ENCODE measurements around the gene IGFLR1.

DNA sequence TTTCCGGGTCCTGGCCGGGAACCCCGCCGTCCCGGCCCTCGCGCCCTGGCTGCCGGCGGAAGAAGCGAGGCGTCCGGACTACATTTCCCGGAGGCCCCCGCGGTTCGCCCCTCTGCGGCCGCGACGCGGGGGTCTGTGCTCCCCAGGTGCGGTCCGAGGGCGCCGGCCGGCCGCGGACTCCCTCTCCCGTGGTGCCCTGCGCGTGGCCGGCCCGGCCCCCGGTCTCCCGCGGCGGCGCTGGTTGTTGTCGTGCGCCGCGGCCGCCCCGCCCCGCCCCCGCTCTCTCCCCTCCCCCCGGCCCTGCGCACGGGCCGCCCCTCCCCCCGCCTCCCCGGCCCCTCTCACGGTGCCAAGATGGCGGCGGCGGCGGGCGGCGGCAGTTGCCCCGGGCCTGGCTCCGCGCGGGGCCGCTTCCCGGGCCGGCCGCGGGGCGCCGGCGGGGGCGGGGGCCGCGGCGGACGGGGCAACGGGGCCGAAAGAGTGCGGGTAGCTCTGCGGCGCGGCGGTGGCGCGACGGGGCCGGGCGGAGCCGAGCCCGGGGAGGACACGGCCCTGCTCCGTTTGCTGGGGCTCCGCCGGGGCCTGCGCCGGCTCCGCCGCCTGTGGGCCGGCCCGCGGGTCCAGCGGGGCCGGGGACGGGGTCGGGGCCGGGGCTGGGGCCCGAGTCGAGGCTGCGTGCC is 24.4 kb downstream of the IGFLR1 start, which contains the start of gene KMT2B:
- TF ChIP-seq, protein P1, sequence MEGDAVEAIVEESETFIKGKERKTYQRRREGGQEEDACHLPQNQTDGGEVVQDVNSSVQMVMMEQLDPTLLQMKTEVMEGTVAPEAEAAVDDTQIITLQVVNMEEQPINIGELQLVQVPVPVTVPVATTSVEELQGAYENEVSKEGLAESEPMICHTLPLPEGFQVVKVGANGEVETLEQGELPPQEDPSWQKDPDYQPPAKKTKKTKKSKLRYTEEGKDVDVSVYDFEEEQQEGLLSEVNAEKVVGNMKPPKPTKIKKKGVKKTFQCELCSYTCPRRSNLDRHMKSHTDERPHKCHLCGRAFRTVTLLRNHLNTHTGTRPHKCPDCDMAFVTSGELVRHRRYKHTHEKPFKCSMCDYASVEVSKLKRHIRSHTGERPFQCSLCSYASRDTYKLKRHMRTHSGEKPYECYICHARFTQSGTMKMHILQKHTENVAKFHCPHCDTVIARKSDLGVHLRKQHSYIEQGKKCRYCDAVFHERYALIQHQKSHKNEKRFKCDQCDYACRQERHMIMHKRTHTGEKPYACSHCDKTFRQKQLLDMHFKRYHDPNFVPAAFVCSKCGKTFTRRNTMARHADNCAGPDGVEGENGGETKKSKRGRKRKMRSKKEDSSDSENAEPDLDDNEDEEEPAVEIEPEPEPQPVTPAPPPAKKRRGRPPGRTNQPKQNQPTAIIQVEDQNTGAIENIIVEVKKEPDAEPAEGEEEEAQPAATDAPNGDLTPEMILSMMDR (IDR thresholded peaks at IDR 0.05; ENCODE audit: extremely low read depth in 1 of 2, insufficient read depth in 1 of 2, low read depth in 1 of 2, low read length in 2 of 2) = no peak
- TF ChIP-seq JUN (IDR thresholded peaks at IDR 0.05; ENCODE audit: borderline replicate concordance, insufficient read depth, insufficient read length, low read depth) = no peak
- no peak for TF ChIP-seq POLR2A (IDR thresholded peaks at IDR 0.05; ENCODE audit: low read depth, low read length)
- TF ChIP-seq EZH2 (IDR thresholded peaks at IDR 0.05; ENCODE audit: borderline replicate concordance, low read depth, low read length, severe bottlenecking) = no peak
- TF ChIP-seq, protein P2, sequence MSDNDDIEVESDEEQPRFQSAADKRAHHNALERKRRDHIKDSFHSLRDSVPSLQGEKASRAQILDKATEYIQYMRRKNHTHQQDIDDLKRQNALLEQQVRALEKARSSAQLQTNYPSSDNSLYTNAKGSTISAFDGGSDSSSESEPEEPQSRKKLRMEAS (IDR thresholded peaks at IDR 0.05; ENCODE audit: insufficient read depth, insufficient read length) = no peak
